OCI-LY1 (cell line): ENCODE results near the gene DACH1.

Source experiments
- H2AFZ ChIP-seq: fragments of 200-600 bp; sonication (generic), shearing (Covaris generic); 2 replicates; pipeline ENCODE4 v1.6.0; 2014; ENCODE audit warnings: antibody characterized with exemption, mild to moderate bottlenecking, low read length
- H3F3A ChIP-seq: fragments of 200-600 bp; sonication (generic), shearing (Covaris generic); 2 replicates; pipeline ENCODE4 v1.6.0; 2014; ENCODE audit warnings: mild to moderate bottlenecking, antibody characterized with exemption, low read length, moderate library complexity; ENCODE audit not compliant: insufficient read depth
- H3K27ac ChIP-seq: fragments of 200-600 bp; sonication (generic); 2 replicates; pipeline ENCODE4 v1.5.1; 2014; ENCODE audit warnings: low read length, mixed run types, mild to moderate bottlenecking, low read depth; ENCODE audit not compliant: poor library complexity, severe bottlenecking
- H3K27me3 ChIP-seq: fragments of 200-600 bp; sonication (generic); 2 replicates; pipeline ENCODE4 v1.6.0; 2014; ENCODE audit warnings: antibody characterized with exemption, mild to moderate bottlenecking, low read length, moderate library complexity; ENCODE audit not compliant: insufficient read depth
- H3K36me3 ChIP-seq: fragments of 200-600 bp; sonication (generic); 2 replicates; pipeline ENCODE4 v1.6.1; 2014; ENCODE audit warnings: mild to moderate bottlenecking, antibody characterized with exemption, low read length, moderate library complexity, mixed read lengths; ENCODE audit not compliant: insufficient read depth
- H3K4me1 ChIP-seq: fragments of 200-600 bp; sonication (generic); 2 replicates; pipeline ENCODE4 v1.5.1; 2014; ENCODE audit warnings: mild to moderate bottlenecking, low read length, moderate library complexity; ENCODE audit not compliant: insufficient read depth, severe bottlenecking
- H3K4me2 ChIP-seq: fragments of 200-600 bp; sonication (generic), shearing (Covaris generic); 2 replicates; pipeline ENCODE4 v1.6.1; 2014; ENCODE audit warnings: low read length
- H3K4me3 ChIP-seq: fragments of 200-600 bp; sonication (generic); 2 replicates; pipeline ENCODE4 v1.5.1; 2014; ENCODE audit warnings: low read length, low read depth, mild to moderate bottlenecking, mixed read lengths; ENCODE audit not compliant: poor library complexity, severe bottlenecking
- H3K79me2 ChIP-seq: fragments of 200-600 bp; shearing (Covaris generic); 2 replicates; pipeline ENCODE4 v1.6.1; 2016; ENCODE audit warnings: mixed run types, low read length, mixed read lengths; ENCODE audit not compliant: insufficient read depth
- H3K9ac ChIP-seq: fragments of 200-600 bp; sonication (generic), shearing (Covaris generic); 2 replicates; pipeline ENCODE4 v1.6.1; 2014; ENCODE audit warnings: mild to moderate bottlenecking, low read length, mixed read lengths
- H3K9me2 ChIP-seq: fragments of 200-600 bp; sonication (generic), shearing (Covaris generic); 2 replicates; pipeline ENCODE4 v1.6.1; 2014; ENCODE audit warnings: low read depth, mild to moderate bottlenecking, low read length, mixed read lengths
- H3K9me3 ChIP-seq: fragments of 200-600 bp; shearing (Covaris generic); 2 replicates; pipeline ENCODE4 v1.6.1; 2014; ENCODE audit warnings: low read length, mixed read lengths
- H4K20me1 ChIP-seq: fragments of 200-600 bp; sonication (generic), shearing (Covaris generic); 2 replicates; pipeline ENCODE4 v1.6.0; 2016; ENCODE audit warnings: mild to moderate bottlenecking, low read length; ENCODE audit not compliant: insufficient read depth
- CTCF ChIP-seq: fragments of 200-600 bp; sonication (generic), shearing (Covaris generic); IDR thresholded peaks from 2 replicates; pipeline ENCODE4 v1.5.1; 2017; ENCODE audit warnings: mild to moderate bottlenecking, antibody characterized with exemption, low read length, moderate library complexity, mixed read lengths
- EZH2 ChIP-seq: fragments of 200-600 bp; sonication (generic), shearing (Covaris generic); IDR thresholded peaks from 2 replicates; pipeline ENCODE4 v1.8.0; 2017; ENCODE audit warnings: borderline replicate concordance, mixed run types, mild to moderate bottlenecking, antibody characterized with exemption, low read length, moderate library complexity, mixed read lengths

Gene DACH1

GRCh38 chr13:71875823-71876222 is 8.8 kb upstream of the DACH1 start:
- Histone ChIP-seq H2AFZ (no peak overlapping the region), H3K9ac (no peak overlapping the region), H3K36me3 (no peaks in the 10 kb centered on the region), H3F3A (no peaks in the 10 kb centered on the region), H3K9me3 (no peaks in the 10 kb centered on the region), H3K27ac (no peak overlapping the region), H3K4me1 (no peaks in the 10 kb centered on the region), H4K20me1 (no peaks in the 10 kb centered on the region), H3K9me2 (no peaks in the 10 kb centered on the region), H3K79me2 (no peaks in the 10 kb centered on the region), H3K27me3 (no peaks in the 10 kb centered on the region), H3K4me3 (no peak overlapping the region), H3K4me2 (no peak overlapping the region)
- TF ChIP-seq EZH2: no peak
- TF ChIP-seq CTCF: no peak

DNA sequence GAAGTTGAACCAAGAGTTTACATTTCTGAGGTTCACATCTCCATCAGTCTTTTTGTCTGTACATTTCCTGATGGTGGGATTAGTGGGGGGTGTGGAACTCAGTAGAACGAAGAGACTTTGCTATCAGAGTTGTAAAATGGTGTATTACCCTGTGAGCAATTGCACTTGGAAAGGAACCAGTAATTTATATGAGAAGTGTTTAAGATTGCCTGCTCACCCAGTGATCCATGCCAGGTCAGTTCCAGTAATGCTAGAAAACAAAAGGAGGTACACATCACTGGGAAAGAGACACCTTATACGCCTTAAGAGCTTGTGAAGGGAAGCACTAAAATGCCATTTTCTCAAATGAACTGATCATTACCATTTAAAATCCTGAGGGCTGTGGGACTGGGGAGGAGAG is 7.5 kb upstream of the DACH1 start:
- Histone ChIP-seq H3K9ac (no peak overlapping the region), H3K4me1 (no peaks in the 10 kb centered on the region), H2AFZ (no peak overlapping the region), H3K27ac (no peak overlapping the region), H4K20me1 (no peaks in the 10 kb centered on the region), H3F3A (no peaks in the 10 kb centered on the region), H3K36me3 (no peaks in the 10 kb centered on the region), H3K4me3 (no peak overlapping the region), H3K9me2 (no peaks in the 10 kb centered on the region), H3K9me3 (no peaks in the 10 kb centered on the region), H3K4me2 (no peak overlapping the region), H3K79me2 (no peaks in the 10 kb centered on the region), H3K27me3 (no peaks in the 10 kb centered on the region)
- TF ChIP-seq CTCF (no peak), EZH2 (no peak)

DNA sequence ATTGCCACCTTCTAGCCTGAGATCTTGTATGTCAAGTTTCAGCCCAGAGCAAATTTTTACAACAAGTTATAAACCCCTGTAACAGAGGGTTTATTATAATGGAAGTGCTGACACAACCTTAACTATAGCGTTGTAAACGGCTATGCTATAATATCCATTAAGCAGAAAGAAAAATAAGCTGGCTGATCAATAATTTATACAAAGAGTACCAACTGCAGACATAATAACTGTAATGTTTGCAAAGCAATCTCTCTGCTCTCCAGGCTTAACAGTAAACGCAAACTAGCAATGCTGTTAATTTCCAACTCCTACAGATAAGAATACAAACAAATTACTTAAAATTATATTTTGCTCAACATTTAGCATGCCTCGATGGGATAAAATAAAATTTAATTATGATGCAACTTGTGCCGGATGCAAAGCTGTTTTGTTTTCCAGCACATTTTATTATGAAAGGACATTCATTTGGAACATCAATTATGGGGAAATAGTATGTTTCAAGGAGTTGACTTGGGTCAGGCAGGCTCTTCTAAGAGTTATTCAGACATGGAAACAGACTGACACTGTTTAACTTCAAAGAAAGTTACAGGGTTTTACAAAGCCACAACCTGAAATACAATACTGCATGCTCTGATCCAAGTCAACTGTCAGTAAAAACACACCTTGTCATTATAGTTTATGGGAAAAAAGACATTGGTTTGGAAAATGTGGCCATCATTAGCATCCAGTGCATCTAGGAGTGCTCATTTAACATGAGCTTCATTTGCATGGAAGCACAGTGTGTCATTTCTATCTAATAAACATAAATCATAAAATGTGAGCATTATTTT is 6.6 kb upstream of the DACH1 start:
- Histone ChIP-seq H3K9me2 (no peaks in the 10 kb centered on the region), H3K4me3 (no peak overlapping the region), H3K36me3 (no peaks in the 10 kb centered on the region), H2AFZ (no peak overlapping the region), H3K79me2 (no peaks in the 10 kb centered on the region), H3K4me1 (no peaks in the 10 kb centered on the region), H3F3A (no peaks in the 10 kb centered on the region), H3K9ac (no peak overlapping the region), H3K9me3 (no peaks in the 10 kb centered on the region), H4K20me1 (no peaks in the 10 kb centered on the region), H3K4me2 (no peak overlapping the region), H3K27ac (no peak overlapping the region), H3K27me3 (no peaks in the 10 kb centered on the region)
- TF ChIP-seq EZH2 (no peak), CTCF (no peak)
